HG02885 (cell line): ENCODE results near the gene CRK.
A peak's percentile ranks its signal among the peaks of the same experiment; 100 is the strongest.
"Not testable (repeated sequence)": the region's sequence is repeated elsewhere in the genome, so short reads cannot be mapped to it uniquely, and the experiment has no call there.

Experiments used
- ATAC-seq: cut with Tn5 transposase; IDR thresholded peaks from one replicate; pipeline ENCODE4 v1.9.1; 2021; ENCODE audit warnings: mild to moderate bottlenecking; ENCODE audit not compliant: unreplicated experiment, poor library complexity

Gene CRK

DNA sequence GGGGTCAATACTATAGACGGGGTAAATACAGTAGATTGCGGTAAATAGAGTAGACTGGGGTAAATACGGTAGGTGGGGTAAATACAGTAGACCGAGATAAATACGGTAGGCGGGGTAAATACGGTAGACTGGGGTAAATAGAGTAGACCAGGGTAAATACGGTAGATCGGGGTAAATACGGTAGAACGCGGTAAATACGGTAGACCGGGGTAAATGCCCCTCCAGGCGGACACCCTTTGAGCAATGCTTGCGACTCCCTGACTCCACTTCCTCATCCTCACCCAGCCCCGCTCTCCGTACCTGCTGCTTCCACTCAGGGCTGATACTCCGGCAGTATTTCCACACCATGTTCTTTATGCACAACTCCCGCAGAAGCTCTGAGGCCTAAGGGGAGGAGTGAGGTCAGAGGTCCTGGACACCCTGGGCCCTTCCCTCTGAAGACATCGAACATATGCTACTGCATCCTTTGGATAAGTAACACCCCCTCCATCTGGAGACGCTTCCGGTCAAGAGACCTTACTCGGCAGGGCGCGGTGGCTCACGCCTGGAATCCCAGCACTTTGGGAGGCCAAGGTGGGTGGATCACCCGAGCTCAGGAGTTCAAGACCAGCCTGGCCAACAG lies 13.3 kb upstream of the CRK start:
- ATAC-seq, result no peak

DNA sequence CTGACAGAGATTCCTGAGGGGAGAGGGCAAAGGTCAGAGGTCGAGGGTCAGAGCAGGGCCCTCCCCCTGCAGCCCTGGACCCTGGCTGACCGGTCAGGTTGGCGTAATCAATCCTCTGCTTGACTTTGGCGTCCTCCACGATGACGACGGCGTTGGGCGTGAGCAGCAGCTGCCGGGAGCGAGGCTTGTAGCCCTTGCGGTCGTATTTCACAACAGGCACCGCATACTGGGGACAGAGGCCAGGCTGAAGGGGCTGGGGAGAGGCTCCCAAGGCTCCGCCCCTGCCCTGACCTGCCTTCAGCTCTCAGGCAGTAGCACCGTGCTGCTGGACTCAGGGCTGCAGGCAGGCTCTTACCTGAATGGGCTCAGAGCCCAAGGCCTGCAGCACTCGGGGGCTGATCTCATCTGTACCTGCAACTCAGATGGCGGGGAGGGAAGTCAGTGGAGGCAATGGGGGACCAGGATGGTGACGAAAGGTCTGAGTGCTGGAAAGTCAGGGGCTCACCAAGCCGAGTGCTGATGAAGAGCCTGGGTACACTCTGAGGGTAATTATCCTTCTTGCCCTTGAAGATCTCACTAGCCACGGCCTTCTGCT lies 12.0 kb upstream of the CRK start:
- no peak for ATAC-seq

GRCh38 chr17:1467258-1467657 lies 11.2 kb upstream of the CRK start:
- ATAC-seq, result no peak

DNA sequence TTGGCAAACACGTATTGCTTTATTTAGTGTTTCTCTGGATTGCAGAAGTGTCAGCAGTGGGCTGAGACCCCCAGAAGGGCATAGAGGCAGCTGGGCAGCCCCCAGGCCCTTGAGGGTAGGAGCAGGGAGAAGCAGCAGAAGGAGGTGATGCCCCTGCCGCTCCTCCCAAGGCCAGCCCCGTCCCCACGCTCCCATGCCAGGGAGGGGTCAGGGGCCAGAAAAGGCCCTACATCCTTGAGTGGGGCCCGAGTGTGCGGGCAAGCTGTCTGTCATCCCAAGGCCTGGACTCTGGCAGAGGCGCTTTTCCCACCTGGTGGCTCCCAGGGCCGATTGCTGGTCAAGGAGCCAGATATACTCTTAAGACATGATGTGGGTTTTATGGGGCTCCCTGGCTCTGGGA lies 8.2 kb upstream of the CRK start:
- no peak for ATAC-seq

GRCh38 chr17:1462164-1463112 lies 6.4 kb upstream of the CRK start:
- ATAC-seq, result no peak

GRCh38 chr17:1461198-1461944 lies 5.3 kb upstream of the CRK start:
- ATAC-seq, result no peak

- no peak for ATAC-seq
Measured at GRCh38 chr17:1460233-1460632, 4.2 kb upstream of the CRK start.

- peak; percentile 37 for ATAC-seq
Measured at GRCh38 chr17:1455291-1455796, 688 bp downstream of the CRK start.

DNA sequence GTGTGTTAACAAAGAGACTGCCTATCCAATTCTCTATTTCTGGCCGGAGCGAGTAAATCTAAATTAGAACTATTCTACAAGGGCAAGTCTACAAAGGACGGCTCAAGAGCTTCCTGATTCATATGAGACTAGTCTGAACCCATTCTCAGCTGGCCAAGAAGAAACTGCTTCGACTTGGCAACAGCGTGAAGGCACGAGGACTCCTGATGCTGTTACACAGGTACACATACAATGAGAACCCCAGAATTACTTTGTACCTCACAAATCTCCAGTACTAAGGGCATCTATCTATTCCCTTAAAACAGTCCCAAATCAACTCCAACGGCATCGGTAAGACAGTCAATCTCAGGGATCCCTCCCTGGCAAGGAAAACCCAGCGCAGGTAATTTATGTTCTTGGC lies 1.5 kb downstream of the CRK start:
- ATAC-seq, result no peak

- not testable (repeated sequence) for ATAC-seq
Measured at GRCh38 chr17:1453694-1454093, 2.3 kb downstream of the CRK start.

GRCh38 chr17:1452836-1453235 lies 3.2 kb downstream of the CRK start:
- no peak for ATAC-seq

- ATAC-seq, result not testable (repeated sequence)
Measured at GRCh38 chr17:1450261-1450660, 5.8 kb downstream of the CRK start.

DNA sequence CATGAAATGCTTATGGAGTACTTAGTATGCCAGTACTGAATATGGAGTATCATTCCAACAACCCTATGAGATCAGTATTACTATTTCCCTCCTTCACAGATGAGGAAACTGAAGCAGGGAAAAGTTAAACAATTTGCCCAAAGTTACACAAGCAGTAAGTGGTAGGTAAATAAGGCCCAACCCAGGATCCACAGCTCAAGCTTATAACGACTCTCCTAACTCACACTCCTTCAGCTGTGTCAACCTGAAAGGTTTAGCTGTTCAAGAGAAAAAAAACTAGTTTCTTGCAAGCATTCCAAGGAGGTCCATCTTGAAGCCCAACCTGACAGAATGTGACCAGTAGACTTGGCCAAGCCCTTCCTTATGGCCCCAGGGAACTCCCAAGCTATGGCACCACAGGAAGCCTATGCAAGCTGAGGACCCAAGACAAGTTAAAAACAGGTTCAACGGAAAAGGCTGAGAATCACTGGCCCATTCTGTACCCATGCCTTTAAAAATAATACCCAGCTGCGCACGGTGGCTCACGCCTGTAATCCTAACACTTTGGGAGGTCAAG lies 6.5 kb downstream of the CRK start:
- ATAC-seq, result no peak

- no peak for ATAC-seq
Measured at GRCh38 chr17:1447052-1447451, 9.0 kb downstream of the CRK start.

DNA sequence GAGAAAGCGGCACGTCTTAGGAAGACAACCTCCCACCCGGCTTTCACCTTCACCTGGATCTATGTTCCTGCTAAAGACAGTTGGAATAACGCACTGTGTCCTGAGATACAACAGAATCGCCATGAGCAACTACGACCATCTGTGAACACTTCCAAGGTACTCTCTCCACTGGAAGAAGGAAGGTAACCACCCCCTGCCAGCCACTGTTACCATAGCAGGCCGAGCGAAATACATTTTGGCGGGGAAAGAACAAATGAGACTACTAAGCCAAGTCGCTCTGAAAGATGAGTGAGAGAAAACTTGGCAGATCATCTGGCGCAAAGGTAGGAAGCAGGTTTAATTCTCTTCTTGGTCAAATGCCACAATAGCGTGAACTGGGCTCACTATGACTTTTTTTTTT lies 9.8 kb downstream of the CRK start:
- no peak for ATAC-seq

GRCh38 chr17:1445695-1446094 lies 10.3 kb downstream of the CRK start:
- not testable (repeated sequence) for ATAC-seq

DNA sequence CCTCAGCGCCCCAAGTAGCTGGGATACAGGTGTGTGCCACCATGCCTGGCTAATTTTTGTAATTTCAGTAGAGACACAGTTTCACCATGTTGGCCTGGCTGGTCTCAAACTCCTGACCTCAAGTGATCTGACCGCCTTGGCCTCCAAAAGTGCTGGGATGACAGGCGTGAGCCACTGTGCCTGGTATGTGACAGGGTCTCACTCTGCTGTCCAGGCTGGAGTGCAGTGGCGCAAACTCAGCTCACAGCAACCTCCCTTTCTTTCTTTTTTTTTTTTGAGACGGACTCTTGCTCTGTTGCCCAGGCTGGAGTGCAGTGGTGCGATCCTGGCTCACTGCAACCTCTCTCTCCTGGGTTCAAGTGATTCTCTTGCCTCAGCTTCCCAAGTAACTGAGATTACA lies 13.3 kb downstream of the CRK start:
- not testable (repeated sequence) for ATAC-seq

DNA sequence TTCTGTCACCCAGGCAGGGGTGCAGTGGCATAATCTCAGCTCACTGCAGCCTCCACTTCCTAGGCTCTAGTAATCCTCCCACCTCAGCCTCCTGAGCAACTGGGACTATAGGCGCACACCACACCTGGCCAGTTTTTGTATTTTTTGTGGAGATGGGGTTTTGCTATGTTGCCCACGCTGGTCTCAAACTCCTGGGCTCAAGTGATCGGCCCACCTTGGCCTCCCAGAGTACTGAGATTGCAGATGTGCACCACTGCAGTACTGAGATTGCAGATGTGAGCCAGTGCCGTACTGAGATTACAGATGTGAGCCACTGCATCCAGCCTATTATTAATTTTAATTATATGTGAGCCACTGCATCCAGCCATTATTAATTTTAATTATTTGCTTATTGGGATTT lies 13.8 kb downstream of the CRK start:
- no peak for ATAC-seq

DNA sequence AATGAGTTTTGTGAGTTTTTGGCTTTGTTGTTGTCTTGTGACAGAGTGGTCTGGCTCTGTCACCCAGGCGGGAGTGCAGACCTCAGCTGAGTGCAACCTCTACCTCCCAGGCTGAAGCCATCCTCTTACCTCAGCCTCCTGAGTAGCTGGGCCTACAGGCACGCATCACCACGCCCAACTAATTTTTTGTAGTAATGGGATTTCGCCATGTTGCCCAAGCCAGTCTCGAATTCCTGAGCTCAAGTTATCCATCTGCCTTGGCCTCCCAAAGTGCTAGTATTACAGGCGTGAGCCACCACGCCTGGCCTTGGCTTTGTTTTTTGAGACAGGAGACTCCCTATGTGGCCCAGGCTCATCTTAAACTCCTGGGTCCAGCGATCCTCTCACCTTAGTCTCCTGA lies 15.1 kb downstream of the CRK start:
- ATAC-seq, result no peak

- ATAC-seq, result no peak
Measured at GRCh38 chr17:1438593-1439083, 17.4 kb downstream of the CRK start.
